Astrocyte of the hippocampus (primary cell): ENCODE measurements around the gene TAF6.
"Not testable (repeated sequence)": the region's sequence is repeated elsewhere in the genome, so short reads cannot be mapped to it uniquely, and the experiment has no call there.

Source experiments
- DNase-seq: peaks from one replicate; pipeline ENCODE4 v3.0.0; 2011; ENCODE audit warnings: low read depth, low spot score

The TAF6 gene

GRCh38 chr7:100152937-100153666 lies 33.9 kb upstream of the TAF6 start:
- no peak for DNase-seq

GRCh38 chr7:100152404-100152803 lies 33.2 kb upstream of the TAF6 start:
- DNase-seq, result no peak

GRCh38 chr7:100148559-100149328 lies 29.6 kb upstream of the TAF6 start, which contains the start of gene LAMTOR4:
Gene LAMTOR4 (plus strand): TSS chr7:100148918. CDS start chr7:100148973, 55 bp downstream.
- DNase-seq, result peak; percentile 100

GRCh38 chr7:100148225-100148558 lies 29.0 kb upstream of the TAF6 start:
- no peak for DNase-seq

- DNase-seq, result no peak
These were observed 28.1 kb upstream of the TAF6 start for GRCh38 chr7:100147278-100147677.

GRCh38 chr7:100146350-100146749 lies 27.2 kb upstream of the TAF6 start:
- not testable (repeated sequence) for DNase-seq

- DNase-seq, result no peak
These were observed 23.3 kb upstream of the TAF6 start for GRCh38 chr7:100142461-100142860.

- DNase-seq, result no peak
These were observed 22.4 kb upstream of the TAF6 start for GRCh38 chr7:100141555-100141949.

GRCh38 chr7:100137851-100138760 lies 18.9 kb upstream of the TAF6 start:
- no peak for DNase-seq

- DNase-seq, result peak; percentile 80
These were observed 13.6 kb upstream of the TAF6 start for GRCh38 chr7:100132697-100133151.

- no peak for DNase-seq
These were observed 13.0 kb upstream of the TAF6 start for GRCh38 chr7:100132126-100132525.

- DNase-seq, result peak; percentile 84
These were observed 11.7 kb upstream of the TAF6 start for GRCh38 chr7:100130608-100131453.

- DNase-seq, result not testable (repeated sequence)
These were observed 11.1 kb upstream of the TAF6 start for GRCh38 chr7:100130220-100130607.

- no peak for DNase-seq
These were observed 9.4 kb upstream of the TAF6 start for GRCh38 chr7:100128637-100128963.

- DNase-seq, result peak; percentile 44
These were observed 8.9 kb upstream of the TAF6 start for GRCh38 chr7:100127866-100128636.

- DNase-seq, result peak; percentile 96
These were observed 8.0 kb upstream of the TAF6 start, which contains the start of gene MBLAC1 for GRCh38 chr7:100126931-100127865. Gene MBLAC1 (plus strand): TSS chr7:100126967. CDS start chr7:100127396, 429 bp downstream.

GRCh38 chr7:100126239-100126930 lies 7.2 kb upstream of the TAF6 start:
- DNase-seq, result no peak
